GM21526 (cell line): Measurements from ENCODE around the gene GTF2F2.
"Not testable (repeated sequence)": the region's sequence is repeated elsewhere in the genome, so short reads cannot be mapped to it uniquely, and the experiment has no call there.

Experiments
- ATAC-seq: cut with Tn5 transposase; IDR thresholded peaks from one replicate; pipeline ENCODE4 v1.9.1; 2021; ENCODE audit warnings: moderate library complexity; ENCODE audit not compliant: unreplicated experiment, low FRiP score

Gene GTF2F2

DNA sequence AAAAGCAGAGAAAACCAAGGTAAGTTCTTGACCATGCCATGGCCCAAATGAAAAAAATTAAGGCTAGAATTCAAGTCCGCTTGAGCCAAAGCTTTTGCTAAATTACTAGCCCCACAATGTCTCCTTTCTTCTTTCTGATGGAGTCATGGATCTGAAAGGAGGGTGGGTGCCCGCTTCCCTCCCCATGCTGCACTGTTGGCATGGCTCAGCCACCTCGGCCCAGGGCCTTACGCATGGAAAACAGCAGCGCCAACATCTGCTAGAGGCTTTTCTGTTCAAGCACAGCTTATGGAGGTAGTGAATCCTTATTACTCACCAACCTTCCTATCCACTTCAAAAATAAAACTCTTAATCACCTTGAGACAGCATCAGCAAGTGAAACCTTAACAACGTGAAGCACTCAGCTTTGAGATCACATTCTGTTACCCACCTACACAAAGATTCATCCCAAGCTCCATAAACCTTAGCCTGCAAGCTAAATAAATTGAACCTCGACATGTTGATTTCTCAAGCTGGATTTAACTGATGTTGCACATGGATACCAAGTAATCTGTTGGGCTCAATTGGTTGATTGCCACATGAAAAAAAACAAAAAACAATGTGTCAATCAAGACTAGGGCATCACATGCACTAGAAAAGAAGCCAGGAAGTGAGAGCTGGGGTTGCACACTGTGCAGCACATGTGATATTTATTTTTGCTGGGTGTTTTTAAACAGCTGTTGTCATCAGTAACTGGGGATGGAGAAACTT is 177.3 kb downstream of the GTF2F2 start:
- ATAC-seq, result no peak

- no peak for ATAC-seq
These were observed 177.8 kb downstream of the GTF2F2 start for GRCh38 chr13:45298206-45298505.

GRCh38 chr13:45298550-45298949 is 178.2 kb downstream of the GTF2F2 start:
- ATAC-seq, result not testable (repeated sequence)

DNA sequence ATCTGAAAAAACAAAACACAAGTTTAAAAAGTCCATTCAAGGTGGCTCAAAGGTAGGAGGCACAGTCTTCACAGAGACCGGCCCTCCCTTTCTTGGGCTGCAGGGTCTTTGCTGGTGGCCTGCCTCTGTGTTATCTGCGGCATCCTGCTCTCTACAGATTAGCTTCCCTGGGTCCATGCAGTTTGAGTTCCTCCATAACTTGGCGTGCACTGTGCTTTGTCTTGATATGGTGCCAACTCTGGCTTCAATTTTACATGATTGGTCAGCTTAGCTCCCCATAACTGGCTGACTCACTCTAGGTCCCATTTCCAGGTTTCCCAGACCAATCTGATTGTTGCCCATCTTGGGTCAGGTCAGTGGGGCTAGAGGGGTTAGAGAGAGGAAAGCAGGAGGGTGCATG is 178.9 kb downstream of the GTF2F2 start:
- no peak for ATAC-seq

GRCh38 chr13:45300190-45300985 is 180.1 kb downstream of the GTF2F2 start:
- no peak for ATAC-seq

GRCh38 chr13:45301263-45301662 is 181.0 kb downstream of the GTF2F2 start:
- ATAC-seq, result no peak

DNA sequence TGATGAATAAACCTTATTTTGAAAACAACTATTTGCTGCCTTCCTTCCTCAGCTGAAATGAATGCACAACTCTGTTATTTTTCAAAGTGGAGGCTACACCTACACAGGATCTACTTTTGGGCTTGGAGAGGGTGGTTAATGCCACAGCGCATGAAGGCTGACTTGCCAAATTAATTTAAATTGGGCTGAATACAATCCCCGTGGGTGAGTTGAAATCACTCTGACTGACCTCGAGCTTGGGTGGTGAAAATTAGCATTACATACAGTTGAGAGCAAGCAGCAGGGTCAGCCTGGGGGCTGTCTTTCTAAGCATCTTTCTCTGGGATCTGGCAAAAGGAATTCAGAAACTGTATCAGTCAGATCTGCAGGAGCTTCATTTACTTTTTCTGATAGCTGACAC is 182.2 kb downstream of the GTF2F2 start:
- no peak for ATAC-seq

DNA sequence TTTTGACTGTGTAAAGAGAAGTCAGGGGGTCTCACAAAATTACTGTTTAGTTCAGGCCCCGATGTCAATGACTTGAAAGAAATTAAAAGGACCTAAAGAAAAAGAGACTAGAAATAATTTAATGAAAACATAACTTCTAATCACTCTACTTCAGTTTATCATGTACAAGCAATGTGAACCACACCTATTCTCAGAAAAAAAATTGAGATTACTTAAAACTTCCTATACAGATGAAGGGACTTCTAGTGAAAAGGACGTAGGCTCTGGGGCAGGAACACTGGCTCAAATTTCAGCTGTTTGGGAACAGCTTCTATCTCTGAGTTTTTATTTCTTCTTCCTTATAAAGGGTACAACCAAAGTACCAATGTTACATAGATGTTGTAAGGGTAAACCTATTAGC is 182.7 kb downstream of the GTF2F2 start:
- no peak for ATAC-seq

DNA sequence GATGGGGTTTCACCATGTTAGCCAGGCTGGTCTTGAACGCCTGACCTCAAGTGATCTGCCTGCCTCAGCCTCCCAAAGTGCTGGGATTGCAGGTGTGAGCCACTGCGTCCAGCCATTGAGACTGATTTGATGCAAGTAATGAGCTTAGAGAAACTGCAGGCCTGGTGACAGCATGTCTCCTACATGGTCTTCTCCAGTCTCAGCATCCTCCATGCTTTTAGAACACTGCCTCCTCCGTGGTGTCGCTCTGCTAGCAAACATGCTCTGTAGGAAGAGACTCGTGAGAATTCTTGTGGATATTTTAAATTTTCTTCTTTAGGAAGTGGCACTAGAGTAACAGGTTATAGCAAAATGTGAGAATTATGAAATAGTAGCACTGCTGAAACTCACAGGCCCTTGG is 183.6 kb downstream of the GTF2F2 start:
- no peak for ATAC-seq

DNA sequence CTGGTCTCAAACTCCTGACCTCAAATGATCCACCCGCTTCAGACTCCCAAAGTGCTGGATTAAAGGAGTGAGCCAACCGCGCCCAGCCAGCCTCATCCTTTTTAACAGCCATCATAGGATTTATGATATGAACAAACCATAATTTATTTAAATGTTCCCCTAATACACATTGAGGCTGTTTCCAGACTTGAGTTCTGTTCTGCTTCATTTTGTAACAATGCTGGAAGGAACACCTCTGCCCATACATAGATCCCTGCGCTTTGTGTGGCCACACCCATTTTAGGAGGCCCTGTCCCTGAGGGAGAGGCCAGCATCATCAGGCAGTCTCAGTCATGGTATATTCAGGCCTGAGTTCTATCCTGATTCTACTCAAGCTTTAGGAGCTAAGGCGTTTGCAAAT is 184.8 kb downstream of the GTF2F2 start:
- no peak for ATAC-seq

DNA sequence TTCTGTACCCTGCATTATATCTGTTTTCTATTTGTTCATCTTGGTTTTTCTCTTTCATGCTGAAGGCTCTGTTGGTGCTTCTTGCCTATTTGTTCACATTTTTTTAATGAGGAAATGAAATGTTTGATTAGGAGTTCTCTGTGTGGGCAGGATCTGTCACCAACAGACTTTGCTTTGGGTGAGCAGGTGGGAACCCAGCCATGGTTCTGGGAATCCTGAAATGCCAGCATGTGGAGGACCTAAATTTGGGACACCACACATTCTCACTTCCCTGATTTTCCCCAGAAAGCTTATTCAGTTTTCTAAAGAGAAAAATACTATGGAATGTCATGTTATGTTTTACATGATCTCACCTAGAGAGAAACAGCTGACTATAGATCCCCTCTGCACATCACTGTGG is 186.7 kb downstream of the GTF2F2 start:
- ATAC-seq, result no peak

GRCh38 chr13:45310341-45311131 is 190.2 kb downstream of the GTF2F2 start:
- no peak for ATAC-seq

DNA sequence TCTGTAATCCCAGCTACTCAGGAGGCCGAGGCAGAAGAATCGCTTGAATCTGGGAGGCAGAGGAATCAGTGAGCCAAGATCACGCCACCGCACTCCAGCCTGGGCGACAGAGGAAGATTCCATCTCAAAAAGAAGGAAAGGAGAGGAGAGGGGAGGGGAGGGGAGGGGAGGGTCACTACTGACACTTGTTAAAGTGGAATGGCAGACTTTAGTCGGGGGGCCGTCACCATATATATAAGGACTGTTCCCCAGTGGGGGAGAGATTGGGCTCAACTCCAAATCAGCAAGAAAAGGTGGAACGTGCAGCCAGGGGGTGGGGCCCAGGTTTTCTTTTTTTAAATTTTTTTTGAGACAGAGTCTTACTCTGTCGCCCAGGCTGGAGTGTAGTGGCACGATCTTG is 194.5 kb downstream of the GTF2F2 start:
- ATAC-seq, result no peak

DNA sequence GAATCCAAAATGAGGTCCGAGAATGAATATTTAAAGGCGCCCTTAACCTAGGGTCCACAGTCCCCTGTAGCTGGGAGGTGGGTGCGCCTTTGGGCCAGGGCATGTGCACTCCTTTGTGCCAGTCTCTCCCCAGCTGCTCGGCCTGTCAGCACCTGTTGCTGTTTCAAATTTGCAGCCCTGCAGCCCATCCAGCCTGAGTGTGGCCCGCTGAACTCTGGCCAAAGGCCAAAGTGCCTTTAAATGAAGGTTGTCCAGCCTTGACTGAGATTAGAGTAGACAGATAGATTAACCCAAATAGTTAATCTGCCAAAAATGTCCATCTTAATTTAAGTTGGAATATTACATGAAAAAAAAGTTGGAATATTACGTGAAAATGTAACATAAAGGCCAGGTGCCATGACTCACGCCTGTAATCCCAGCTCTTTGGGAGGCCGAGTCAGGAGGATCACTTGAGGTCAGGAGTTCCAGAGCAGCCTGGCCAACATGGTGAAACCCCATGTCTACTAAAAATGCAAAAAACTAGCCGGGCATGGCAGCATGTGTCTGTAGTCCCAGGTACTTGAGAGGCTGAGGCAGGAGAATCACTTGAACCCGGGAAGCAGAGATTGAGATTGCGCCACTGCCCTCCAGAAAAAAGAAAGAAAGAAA is 195.3 kb downstream of the GTF2F2 start:
- ATAC-seq, result no peak

DNA sequence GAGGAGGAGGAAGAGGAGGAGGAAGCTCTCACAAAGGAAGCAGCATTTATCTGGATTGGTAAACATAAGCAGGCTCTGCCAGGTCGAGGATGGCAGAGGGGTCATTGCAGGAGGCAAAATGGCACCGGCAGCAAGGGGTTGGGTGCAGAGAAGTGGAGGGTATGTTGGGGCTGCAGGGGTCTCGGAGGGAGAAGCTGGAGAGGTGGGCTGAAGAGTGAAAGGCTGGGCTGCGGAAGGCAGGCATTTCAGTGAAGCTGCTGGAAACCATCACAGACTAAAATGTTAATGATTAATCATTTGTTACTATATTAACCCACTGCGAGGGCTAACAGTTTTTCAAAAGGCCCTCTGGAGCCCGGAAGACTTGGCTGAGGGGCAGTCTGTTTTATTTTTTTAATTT is 196.0 kb downstream of the GTF2F2 start:
- no peak for ATAC-seq

DNA sequence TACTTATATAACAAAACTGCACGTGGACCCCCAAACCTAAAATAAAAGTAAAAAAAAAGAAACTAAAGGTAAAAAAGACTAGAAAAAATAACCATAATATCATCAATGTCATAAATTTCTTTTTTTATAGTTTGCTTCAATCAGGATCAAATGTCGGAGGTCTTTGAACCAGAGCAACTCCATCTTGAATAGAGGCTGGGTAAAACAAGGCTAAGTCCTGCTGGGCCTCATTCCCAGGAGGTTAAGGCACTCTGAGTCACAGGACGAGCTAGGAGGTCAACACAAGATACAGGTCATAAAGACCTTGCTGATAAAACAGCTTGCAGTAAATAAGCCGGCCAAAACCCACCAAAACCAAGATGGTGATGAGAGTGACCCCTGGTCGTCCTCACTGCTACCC is 196.7 kb downstream of the GTF2F2 start:
- no peak for ATAC-seq

- ATAC-seq, result no peak
These were observed 200.7 kb downstream of the GTF2F2 start for GRCh38 chr13:45320876-45321629.

GRCh38 chr13:45325806-45326205 is 205.5 kb downstream of the GTF2F2 start:
- ATAC-seq, result no peak

- ATAC-seq, result no peak
These were observed 207.1 kb downstream of the GTF2F2 start for GRCh38 chr13:45327253-45327955.

GRCh38 chr13:45328661-45329111 is 208.4 kb downstream of the GTF2F2 start:
- ATAC-seq, result no peak
